GM15510 (cell line): ENCODE measurements around the gene LRMDA.

Experiments
- POLR2A ChIP-seq: IDR thresholded peaks from 3 replicates; pipeline ENCODE4 v1.6.1; 2011; ENCODE audit warnings: borderline replicate concordance; ENCODE audit not compliant: insufficient read length; ENCODE audit errors: extremely low read depth

LRMDA gene

GRCh38 chr10:75426880-75427279 lies 4.5 kb upstream of the LRMDA start:
- no peak for TF ChIP-seq POLR2A

DNA sequence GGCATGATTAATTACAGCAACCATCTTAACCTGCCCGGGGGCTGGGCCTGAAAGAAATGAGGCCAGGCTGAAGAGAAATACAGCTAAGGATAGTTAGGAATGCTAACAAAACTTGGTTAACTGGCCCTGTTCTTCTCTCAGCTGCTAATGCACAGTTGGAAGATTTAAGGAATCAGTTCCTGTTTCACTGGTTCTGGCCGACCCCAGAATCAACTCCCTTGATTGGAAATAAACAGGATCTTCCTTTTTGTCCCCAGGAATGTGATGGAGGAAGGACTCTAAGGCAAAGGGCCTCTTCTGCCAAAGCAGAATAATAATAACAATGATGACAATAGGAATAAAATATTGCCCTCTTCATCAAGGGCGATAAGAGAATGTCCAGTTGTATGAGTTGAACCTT lies 3.5 kb upstream of the LRMDA start:
- no peak for TF ChIP-seq POLR2A

- no peak for TF ChIP-seq POLR2A
Observed at GRCh38 chr10:75428434-75429158, 2.8 kb upstream of the LRMDA start.

- TF ChIP-seq POLR2A, result no peak
Observed at GRCh38 chr10:75429159-75429827, 2.1 kb upstream of the LRMDA start.

DNA sequence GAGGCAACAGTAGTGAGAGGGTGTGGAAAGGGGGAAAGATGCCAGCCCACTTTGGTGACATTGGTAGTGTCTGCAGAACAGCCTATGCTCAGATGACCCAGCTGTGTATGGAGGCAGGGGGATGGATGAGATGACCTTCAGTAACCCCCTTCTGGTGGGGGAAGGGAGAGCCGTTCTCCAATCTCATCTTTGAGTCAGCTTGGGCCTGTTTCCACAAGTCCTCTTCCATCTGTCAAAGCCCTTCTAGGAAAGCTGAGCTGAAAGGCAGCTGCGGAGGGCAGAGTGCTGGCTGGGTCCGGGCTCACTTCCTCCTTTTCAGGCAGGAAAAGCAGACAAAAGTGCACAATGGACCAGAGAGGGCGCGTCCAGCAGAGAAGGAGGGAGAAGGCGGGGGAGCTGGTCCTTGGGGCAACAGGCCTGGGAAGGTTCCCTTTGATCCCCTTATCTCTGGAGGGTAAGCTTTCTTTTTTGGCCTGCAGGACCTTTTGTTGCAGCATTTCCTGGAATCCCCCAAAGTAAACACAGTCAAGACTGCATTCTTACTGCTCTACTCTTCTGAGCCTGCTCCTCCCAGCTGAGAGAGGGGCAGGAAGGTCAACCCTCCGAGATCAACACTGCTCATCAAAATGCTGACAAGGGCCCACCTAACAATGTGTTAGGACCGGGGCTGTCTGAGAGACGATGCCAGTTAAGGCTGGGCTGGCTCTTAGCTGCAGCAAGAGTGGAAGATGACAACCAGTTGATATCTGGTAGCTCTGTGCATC lies 1.2 kb upstream of the LRMDA start:
- no peak for TF ChIP-seq POLR2A

DNA sequence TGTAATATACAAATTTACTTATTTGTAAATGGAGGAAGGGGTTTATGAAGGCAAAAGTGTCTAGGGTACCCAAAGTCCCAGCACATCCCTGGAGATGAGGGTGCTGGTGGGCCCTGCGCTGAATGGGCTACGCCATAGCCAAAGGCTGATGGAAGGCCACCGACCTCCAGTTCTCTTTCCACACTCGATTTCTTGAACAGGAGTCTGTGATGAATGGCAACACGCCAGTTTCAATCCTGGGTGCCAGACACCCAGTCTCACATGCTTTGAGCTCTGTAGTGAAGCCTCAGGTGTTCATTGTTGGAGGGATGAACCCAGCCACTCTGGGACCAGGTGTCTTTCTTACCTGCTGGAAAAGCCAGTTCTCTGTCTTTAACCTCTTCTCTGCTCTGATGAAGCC lies 752 bp downstream of the LRMDA start:
- TF ChIP-seq POLR2A, result no peak

GRCh38 chr10:75432763-75433162 lies 1.3 kb downstream of the LRMDA start:
- no peak for TF ChIP-seq POLR2A

- no peak for TF ChIP-seq POLR2A
Observed at GRCh38 chr10:75433216-75433615, 1.8 kb downstream of the LRMDA start.

DNA sequence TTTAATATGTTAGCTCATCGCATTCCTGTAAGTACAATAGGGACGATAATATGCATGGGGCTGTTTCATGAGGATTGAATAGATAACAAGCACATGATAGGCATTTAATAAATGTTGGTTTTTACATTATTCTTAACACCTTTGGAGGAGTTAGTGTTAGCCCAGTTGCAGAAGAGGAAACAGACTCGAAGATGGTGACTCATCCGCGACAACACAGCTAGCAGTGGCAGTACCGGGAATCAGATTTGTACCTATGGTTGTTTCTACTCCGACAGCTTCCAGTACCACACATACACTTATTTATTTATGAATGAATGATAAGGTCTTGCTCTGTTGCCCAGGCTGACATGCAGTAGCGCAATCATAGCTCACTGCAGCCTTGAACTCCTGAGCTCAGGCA lies 2.9 kb downstream of the LRMDA start:
- no peak for TF ChIP-seq POLR2A

- no peak for TF ChIP-seq POLR2A
Observed at GRCh38 chr10:75435291-75435690, 3.9 kb downstream of the LRMDA start.

- TF ChIP-seq POLR2A, result no peak
Observed at GRCh38 chr10:75436896-75437295, 5.5 kb downstream of the LRMDA start.

DNA sequence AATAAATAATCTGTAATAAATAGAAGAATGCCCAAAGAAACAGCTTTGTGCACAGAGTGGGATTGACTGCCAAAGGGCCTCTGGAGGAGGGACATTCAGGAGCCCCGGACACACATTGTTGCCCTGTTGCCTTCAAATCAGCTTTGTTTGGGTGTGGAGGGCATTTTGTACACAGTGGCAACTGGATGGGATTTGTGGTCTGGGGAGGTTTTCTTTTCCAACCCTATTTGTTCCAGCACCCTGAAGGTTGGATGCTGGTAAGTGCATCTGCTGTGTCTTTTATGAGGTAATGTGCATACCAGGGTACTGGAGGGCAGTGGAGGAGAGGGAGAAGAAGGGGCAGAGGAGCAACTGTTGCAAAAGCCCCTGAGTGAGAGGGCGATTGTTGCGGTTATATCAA lies 6.3 kb downstream of the LRMDA start:
- TF ChIP-seq POLR2A, result no peak

DNA sequence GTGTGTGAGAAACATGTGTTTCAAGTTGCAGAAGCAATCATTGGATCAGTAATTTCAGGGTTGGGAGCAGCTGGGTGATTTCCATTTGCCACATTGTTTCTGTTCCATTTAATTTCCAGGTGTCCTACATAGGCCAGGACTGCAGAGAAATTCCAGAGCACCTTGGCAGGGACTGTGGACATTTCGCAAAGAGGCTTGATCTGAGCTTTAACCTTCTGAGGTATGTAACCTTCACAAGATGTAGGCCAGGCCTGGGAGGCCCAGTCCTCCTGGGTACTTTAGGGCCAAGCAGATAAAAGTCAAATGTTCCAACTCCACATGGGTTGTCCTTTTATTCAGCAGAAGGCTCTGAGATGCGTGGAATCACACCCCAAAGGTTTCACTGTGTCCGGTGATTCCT lies 6.9 kb downstream of the LRMDA start:
- no peak for TF ChIP-seq POLR2A

- TF ChIP-seq POLR2A, result no peak
Observed at GRCh38 chr10:75439811-75440210, 8.4 kb downstream of the LRMDA start.

DNA sequence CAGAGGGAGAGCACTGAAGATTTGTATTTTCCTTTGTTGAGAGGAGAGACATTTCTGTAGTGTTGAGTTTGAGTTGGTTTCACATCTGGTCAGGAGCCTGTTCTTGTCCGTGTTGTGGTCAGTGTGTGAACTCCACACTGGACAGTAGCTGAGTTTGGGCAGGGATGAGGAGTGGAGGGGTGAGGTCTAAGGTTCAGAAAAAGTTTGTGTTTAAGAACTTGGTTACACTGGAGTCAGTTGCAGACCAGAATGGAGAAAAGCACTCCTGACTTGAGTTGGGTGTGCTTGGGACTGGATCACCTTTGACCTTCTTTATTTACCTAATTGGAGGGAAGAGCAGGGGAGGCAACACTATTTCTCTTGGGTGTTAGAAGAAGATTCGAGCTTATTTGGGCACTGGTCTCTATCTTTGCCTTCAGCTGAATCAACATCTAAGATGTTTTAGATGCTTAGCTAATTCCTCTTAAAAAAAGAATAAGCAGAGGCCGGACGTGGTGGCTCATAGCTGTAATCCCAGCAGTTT lies 8.9 kb downstream of the LRMDA start:
- no peak for TF ChIP-seq POLR2A
